AG04450 (cell line): ENCODE data around the gene SIPA1L3. TPM values are rescaled to one million over a fixed set of nuclear protein-coding genes. Genes with fewer than 3 reads are reported as not detected.

Experiments
- CTCF ChIA-PET: fragments of 300-600, 350-600 bp; formaldehyde crosslinking; extraction: SDS; loops from one replicate; lab custom pipeline; 2022; ENCODE audit warnings: antibody characterized with exemption, inconsistent platforms; lab: Charles Lee
- POLR2A ChIA-PET: fragments of 350-600 bp; formaldehyde crosslinking; extraction: SDS; loops from one replicate; lab custom pipeline; 2021; ENCODE audit warnings: antibody characterized with exemption, inconsistent platforms; lab: Yijun Ruan, JAX
- DNase-seq: peaks from one replicate; pipeline ENCODE4 v3.0.0-alpha.2; 2011; ENCODE audit warnings: low read depth, low spot score
- H3K27ac ChIP-seq: one replicate; pipeline ENCODE4 v1.5.1; 2012; ENCODE audit warnings: low read depth, low read length, control low read depth
- H3K27me3 ChIP-seq: one replicate; pipeline ENCODE4 v1.6.0; 2012; ENCODE audit warnings: low read length; ENCODE audit not compliant: control insufficient read depth, insufficient read depth
- H3K4me3 ChIP-seq: 2 replicates; pipeline ENCODE4 v1.5.1; 2011; ENCODE audit warnings: mild to moderate bottlenecking, low read depth, low read length, control low read depth
- H3K9me3 ChIP-seq: 2 replicates; pipeline ENCODE4 v1.5.1; 2012; ENCODE audit warnings: low read length; ENCODE audit not compliant: control insufficient read depth, insufficient read depth
- polyA plus RNA-seq: library from polyadenylated mRNA; depleted of rRNA; stranded (reverse); fragments of >200 nt; gene quantifications from 2 replicates; pipeline ENCODE4 v1.2.3, GENCODE V29; 2011
- TF ChIP-seq, protein P1 (sequence below): IDR thresholded peaks from 2 replicates; pipeline ENCODE4 v1.5.1; 2011; ENCODE audit warnings: low read depth, low read length, control low read depth, inconsistent platforms

SIPA1L3 gene
- polyA plus RNA-seq, 1 experiment: 4.9 TPM

DNA sequence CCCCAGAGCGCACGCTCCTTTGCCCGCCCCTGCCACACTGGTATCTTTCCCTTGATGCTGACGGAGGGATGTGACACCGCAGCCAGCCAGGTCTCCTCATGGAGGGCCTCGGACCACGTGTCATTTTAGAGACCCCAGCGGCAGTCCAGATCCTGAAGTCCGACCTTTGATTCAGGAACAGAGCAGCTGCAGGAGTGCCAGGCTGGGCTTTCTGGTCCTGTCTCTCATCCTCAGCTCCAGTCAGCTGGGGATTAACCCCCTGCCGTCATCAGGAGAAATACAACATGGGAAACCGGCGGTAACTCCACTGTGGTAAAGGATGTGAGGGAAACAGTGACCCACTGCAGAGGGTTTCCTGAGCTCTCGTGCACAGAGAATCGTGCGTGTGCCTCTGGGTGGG lies 140.6 kb downstream of the SIPA1L3 start:
- Histone ChIP-seq H3K27me3 (no peaks in the 10 kb centered on the region), H3K27ac (peak overlapping the region; percentile 39), H3K9me3 (no peaks in the 10 kb centered on the region), H3K4me3 (no peak overlapping the region)
- ChIA-PET CTCF (no interaction called here), POLR2A (interaction anchor here (0.6 kb wide), 1 partner anchor 396 kb away, joined by 4 read pairs; no protein-coding TSS in a partner anchor)
- TF ChIP-seq, protein P1, sequence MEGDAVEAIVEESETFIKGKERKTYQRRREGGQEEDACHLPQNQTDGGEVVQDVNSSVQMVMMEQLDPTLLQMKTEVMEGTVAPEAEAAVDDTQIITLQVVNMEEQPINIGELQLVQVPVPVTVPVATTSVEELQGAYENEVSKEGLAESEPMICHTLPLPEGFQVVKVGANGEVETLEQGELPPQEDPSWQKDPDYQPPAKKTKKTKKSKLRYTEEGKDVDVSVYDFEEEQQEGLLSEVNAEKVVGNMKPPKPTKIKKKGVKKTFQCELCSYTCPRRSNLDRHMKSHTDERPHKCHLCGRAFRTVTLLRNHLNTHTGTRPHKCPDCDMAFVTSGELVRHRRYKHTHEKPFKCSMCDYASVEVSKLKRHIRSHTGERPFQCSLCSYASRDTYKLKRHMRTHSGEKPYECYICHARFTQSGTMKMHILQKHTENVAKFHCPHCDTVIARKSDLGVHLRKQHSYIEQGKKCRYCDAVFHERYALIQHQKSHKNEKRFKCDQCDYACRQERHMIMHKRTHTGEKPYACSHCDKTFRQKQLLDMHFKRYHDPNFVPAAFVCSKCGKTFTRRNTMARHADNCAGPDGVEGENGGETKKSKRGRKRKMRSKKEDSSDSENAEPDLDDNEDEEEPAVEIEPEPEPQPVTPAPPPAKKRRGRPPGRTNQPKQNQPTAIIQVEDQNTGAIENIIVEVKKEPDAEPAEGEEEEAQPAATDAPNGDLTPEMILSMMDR: no peak
- DNase-seq: no peak

DNA sequence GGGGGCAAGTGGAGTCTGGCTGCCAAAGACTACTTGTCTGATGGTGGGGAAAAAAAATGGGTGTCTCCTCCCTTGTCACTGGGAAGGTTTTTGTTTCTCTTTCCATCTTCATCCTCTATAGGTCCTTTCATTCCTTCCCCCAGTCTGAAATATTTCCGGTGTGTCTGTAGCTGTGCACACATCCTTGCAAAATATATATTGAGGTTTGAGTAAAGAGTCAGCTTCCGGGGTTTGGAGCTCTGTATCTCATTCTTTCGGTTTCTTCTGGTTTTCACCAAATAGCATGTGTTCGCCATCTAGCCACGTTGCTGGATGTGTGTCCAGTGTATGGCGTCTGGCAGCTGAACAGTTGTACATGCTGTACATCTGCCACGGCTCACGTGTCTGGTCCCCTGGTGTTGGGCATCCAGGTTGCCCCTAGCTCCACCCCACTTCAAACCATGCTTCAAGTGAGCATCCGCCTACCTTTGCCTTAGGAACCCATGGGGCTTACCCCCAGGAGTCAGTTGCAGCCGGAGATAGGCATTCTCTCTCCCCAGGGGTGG lies 142.2 kb downstream of the SIPA1L3 start:
- CTCF ChIA-PET: no interaction called here
- no peaks in the 10 kb centered on the region for H3K9me3 ChIP-seq
- peak overlapping the region; percentile 39 for H3K27ac ChIP-seq
- POLR2A ChIA-PET: interaction anchor here (1.6 kb wide), 1 partner anchor 46 kb away, joined by 5 read pairs; no protein-coding TSS in a partner anchor
- H3K27me3 ChIP-seq: no peaks in the 10 kb centered on the region
- no peak overlapping the region for H3K4me3 ChIP-seq
- TF ChIP-seq, protein P1: no peak
- DNase-seq: no peak

DNA sequence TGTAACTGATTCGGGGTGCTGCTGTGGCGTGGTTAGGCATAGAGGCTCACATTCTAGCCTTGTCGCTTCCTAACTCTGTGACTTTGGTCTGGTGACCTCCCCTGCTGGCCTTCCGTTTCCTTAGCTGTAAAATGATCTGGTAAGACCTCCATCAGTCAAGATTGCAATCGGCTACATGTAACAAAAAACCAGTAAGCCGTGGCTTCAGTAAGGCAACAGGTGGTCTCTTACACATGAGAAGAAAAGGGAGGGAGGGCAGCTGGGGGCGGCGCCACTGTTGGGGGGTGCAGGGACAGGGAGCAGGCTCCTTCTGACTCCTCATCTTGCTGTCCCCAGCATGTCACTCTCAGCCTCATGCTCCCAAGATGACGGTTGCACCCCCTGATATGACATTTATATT lies 148.0 kb downstream of the SIPA1L3 start:
- Histone ChIP-seq H3K27me3 (no peaks in the 10 kb centered on the region), H3K27ac (no peak overlapping the region), H3K4me3 (no peak overlapping the region), H3K9me3 (no peaks in the 10 kb centered on the region)
- TF ChIP-seq, protein P1: no peak
- no peak for DNase-seq
- ChIA-PET CTCF (no interaction called here), POLR2A (no interaction called here)

DNA sequence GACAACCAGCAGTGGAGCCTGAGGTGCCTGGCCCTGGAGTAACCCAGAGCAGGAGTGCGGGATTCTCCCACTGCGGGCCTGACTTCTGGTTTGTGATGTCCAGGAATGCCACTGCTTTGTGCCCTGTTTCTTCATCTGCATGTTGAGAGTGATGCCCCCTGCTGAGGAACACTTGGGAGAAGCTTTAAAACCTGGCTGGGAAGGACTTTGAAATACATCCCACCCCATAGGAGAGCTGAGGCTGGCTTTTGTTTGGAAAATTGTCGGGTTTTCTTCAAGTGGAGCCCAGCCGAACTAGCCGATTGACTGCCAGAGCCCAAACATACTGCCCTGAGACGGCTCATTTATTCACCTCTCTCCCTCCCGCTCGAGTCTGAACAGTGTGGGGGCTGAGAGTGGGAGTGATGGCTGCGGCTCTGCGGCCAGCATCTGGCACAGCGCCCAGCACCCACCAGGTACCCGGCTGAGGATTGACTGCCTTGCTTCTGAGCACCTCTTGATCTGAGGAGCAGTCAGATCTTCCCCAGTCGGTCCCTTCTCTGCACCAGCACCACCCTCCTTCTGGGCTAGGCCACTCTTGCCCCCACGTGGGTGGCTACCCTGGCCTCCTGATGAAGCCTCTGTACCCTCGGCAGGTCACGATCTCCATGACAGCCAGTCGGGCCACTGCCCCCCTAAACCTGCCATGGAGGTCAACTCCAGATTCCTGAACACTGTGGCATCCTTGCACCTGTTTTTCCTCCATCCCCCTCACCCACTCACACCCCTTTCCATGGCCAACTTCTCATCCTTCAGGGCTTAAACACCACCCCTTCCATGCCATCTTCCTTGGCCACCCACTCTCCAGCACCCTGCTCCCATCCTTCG lies 148.9 kb downstream of the SIPA1L3 start:
- Histone ChIP-seq H3K4me3 (no peak overlapping the region), H3K27ac (no peak overlapping the region), H3K9me3 (no peaks in the 10 kb centered on the region), H3K27me3 (no peaks in the 10 kb centered on the region)
- DNase-seq: no peak
- TF ChIP-seq, protein P1: peak; percentile 25; the same call in 1 of the 2 replicates
- ChIA-PET POLR2A (no interaction called here), CTCF (interaction anchor here (0.6 kb wide), 1 partner anchor 160 kb away, joined by 3 read pairs; no protein-coding TSS in a partner anchor)

DNA sequence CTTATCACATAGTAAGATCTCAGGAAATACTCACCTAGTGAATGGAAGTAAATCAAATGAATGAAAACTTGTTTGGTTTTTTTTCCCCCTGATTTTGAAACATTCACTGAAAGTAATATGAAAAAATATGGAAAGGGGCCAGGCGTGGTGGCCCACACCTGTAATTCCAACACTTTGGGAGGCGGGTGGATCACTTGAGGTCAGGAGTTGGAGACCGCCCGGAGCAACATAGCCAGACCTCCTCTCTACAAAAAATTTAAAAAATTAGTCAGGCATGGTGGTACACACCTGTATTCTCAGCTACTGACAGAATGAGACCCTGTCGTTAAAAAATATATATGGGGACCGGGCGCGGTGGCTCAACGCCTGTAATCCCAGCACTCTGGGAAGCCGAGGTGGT lies 149.6 kb downstream of the SIPA1L3 start:
- no peak overlapping the region for H3K4me3 ChIP-seq
- no peaks in the 10 kb centered on the region for H3K27me3 ChIP-seq
- no peaks in the 10 kb centered on the region for H3K9me3 ChIP-seq
- H3K27ac ChIP-seq: no peak overlapping the region
- ChIA-PET CTCF (no interaction called here), POLR2A (no interaction called here)
- DNase-seq: no peak
- TF ChIP-seq, protein P1: no peak
